ENCODE measurements around the gene FUT8. TPM values are rescaled to one million over a fixed set of nuclear protein-coding genes. Genes with fewer than 3 reads are reported as not detected.

The FUT8 gene
- total RNA-seq, 1 experiment from 2014 or later: 42.3 TPM

DNA sequence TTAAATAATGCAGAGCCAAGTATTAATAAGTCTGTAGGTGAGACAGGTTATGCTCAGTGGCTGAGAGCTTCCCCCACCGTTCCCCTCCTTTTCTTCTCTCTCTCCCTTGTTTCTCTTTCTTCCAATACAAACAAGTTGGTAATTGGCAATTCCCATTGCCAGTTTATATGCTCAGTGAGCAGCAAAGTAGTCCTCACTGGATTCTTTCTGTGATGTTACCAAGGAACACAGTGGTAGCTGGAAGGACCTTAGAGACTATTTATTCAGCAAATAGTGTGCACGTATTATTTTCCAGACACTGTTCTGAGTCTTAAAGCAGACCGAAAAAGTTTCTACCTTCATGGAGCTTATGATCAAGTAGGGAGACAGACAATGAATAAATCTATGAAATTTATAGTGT, 344.4 kb downstream of the FUT8 start:
- no peaks in the 10 kb centered on the region for H3K9me3 ChIP-seq (ENCODE audit: control insufficient read depth in 1 of 2, insufficient read depth in 1 of 2, low read depth in 1 of 2, low read length in 2 of 2)
- RAD21 ChIA-PET (ENCODE audit: low non-redundant PET in 1 of 2, low total read pairs in 2 of 2, uncharacterized antibody in 2 of 2, unreplicated experiment in 2 of 2): no interaction called here
- H2AFZ ChIP-seq (ENCODE audit: low read depth, low read length, poor library complexity, severe bottlenecking): no peak overlapping the region
- H3K27me3 ChIP-seq (ENCODE audit: insufficient read depth, low read length): no peaks in the 10 kb centered on the region
- H3K27ac ChIP-seq (ENCODE audit: low read depth, low read length): no peak overlapping the region
- H3K9me2 ChIP-seq (ENCODE audit: insufficient read depth): no peaks in the 10 kb centered on the region
- CTCF ChIA-PET: no interaction called here
- no peak for DNase-seq (ENCODE audit: low read depth, low spot score)
- no TSS peak for BruUV-seq (replicated peaks)
- no peak for ATAC-seq
- no peaks in the 10 kb centered on the region for H3K79me2 ChIP-seq (ENCODE audit: insufficient read depth, low read length)
- H4K20me1 ChIP-seq (ENCODE audit: insufficient read depth): no peaks in the 10 kb centered on the region
- H3K4me1 ChIP-seq (ENCODE audit: control insufficient read depth in 1 of 2, insufficient read depth in 2 of 2, low read length in 2 of 2): no peaks in the 10 kb centered on the region
- no peak overlapping the region for H3K4me3 ChIP-seq (replicated peaks in 1 of 2; ENCODE audit: low read depth in 1 of 2, low read length in 2 of 2)
- TF ChIP-seq SIN3A (IDR thresholded peaks at IDR 0.05; ENCODE audit: low read depth): no peak
- TF ChIP-seq, protein P1, sequence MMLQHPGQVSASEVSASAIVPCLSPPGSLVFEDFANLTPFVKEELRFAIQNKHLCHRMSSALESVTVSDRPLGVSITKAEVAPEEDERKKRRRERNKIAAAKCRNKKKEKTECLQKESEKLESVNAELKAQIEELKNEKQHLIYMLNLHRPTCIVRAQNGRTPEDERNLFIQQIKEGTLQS (IDR thresholded peaks at IDR 0.05): no peak
- TF ChIP-seq, protein P2, sequence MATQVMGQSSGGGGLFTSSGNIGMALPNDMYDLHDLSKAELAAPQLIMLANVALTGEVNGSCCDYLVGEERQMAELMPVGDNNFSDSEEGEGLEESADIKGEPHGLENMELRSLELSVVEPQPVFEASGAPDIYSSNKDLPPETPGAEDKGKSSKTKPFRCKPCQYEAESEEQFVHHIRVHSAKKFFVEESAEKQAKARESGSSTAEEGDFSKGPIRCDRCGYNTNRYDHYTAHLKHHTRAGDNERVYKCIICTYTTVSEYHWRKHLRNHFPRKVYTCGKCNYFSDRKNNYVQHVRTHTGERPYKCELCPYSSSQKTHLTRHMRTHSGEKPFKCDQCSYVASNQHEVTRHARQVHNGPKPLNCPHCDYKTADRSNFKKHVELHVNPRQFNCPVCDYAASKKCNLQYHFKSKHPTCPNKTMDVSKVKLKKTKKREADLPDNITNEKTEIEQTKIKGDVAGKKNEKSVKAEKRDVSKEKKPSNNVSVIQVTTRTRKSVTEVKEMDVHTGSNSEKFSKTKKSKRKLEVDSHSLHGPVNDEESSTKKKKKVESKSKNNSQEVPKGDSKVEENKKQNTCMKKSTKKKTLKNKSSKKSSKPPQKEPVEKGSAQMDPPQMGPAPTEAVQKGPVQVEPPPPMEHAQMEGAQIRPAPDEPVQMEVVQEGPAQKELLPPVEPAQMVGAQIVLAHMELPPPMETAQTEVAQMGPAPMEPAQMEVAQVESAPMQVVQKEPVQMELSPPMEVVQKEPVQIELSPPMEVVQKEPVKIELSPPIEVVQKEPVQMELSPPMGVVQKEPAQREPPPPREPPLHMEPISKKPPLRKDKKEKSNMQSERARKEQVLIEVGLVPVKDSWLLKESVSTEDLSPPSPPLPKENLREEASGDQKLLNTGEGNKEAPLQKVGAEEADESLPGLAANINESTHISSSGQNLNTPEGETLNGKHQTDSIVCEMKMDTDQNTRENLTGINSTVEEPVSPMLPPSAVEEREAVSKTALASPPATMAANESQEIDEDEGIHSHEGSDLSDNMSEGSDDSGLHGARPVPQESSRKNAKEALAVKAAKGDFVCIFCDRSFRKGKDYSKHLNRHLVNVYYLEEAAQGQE (IDR thresholded peaks at IDR 0.05; ENCODE audit: low read depth): no peak
- no peak overlapping the region for H3K9ac ChIP-seq (ENCODE audit: low read length)
- no peak overlapping the region for H3K4me2 ChIP-seq (ENCODE audit: low read length)
- H3K36me3 ChIP-seq (ENCODE audit: control insufficient read depth in 1 of 2, insufficient read depth in 2 of 2, low read length in 2 of 2): no peaks in the 10 kb centered on the region
- intact Hi-C loops (cut with micrococcal nuclease): no loop called here
- POLR2A ChIA-PET: no interaction called here

DNA sequence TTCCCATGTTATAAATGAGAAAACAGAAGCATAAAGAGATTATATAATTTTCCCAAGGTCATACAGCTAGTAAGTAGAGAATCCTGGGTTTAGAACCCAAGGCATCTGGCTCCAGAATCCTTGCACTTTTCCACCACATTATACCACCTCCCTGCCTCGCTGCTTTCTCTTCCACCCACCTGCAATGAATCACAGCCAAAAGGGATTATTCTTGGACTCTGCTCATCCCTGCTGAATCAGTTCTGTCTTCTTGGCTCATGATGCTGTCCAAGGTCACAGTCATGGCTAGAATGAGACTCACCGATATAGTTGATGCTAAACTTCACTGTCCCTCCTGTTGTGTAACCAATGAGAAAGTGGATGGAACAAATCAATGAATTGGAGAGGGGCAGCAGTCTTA, 356.6 kb downstream of the FUT8 start:
- Histone ChIP-seq H3K9me2 (ENCODE audit: insufficient read depth) (no peaks in the 10 kb centered on the region), H3K4me3 (replicated peaks in 1 of 2; ENCODE audit: low read depth in 1 of 2, low read length in 2 of 2) (no peak overlapping the region), H3K27ac (ENCODE audit: low read depth, low read length) (no peak overlapping the region), H3K9me3 (ENCODE audit: control insufficient read depth in 1 of 2, insufficient read depth in 1 of 2, low read depth in 1 of 2, low read length in 2 of 2) (no peaks in the 10 kb centered on the region), H3K36me3 (ENCODE audit: control insufficient read depth in 1 of 2, insufficient read depth in 2 of 2, low read length in 2 of 2) (no peaks in the 10 kb centered on the region), H2AFZ (ENCODE audit: low read depth, low read length, poor library complexity, severe bottlenecking) (no peak overlapping the region), H4K20me1 (ENCODE audit: insufficient read depth) (no peaks in the 10 kb centered on the region), H3K4me2 (ENCODE audit: low read length) (no peak overlapping the region), H3K79me2 (ENCODE audit: insufficient read depth, low read length) (no peaks in the 10 kb centered on the region), H3K27me3 (ENCODE audit: insufficient read depth, low read length) (0 out of 2 replicates have a peak, but pooled peaks cover 4% of the 10 kb centered on the region), H3K9ac (ENCODE audit: low read length) (no peak overlapping the region), H3K4me1 (ENCODE audit: control insufficient read depth in 1 of 2, insufficient read depth in 2 of 2, low read length in 2 of 2) (no peaks in the 10 kb centered on the region)
- DNase-seq (ENCODE audit: low read depth, low spot score) (no peak), ATAC-seq (no peak)
- intact Hi-C loops (cut with micrococcal nuclease): no loop called here
- ChIA-PET CTCF (no interaction called here), POLR2A (no interaction called here), RAD21 (ENCODE audit: low non-redundant PET in 1 of 2, low total read pairs in 2 of 2, uncharacterized antibody in 2 of 2, unreplicated experiment in 2 of 2) (no interaction called here)
- no TSS peak for BruUV-seq (replicated peaks)
- TF ChIP-seq, protein P3, sequence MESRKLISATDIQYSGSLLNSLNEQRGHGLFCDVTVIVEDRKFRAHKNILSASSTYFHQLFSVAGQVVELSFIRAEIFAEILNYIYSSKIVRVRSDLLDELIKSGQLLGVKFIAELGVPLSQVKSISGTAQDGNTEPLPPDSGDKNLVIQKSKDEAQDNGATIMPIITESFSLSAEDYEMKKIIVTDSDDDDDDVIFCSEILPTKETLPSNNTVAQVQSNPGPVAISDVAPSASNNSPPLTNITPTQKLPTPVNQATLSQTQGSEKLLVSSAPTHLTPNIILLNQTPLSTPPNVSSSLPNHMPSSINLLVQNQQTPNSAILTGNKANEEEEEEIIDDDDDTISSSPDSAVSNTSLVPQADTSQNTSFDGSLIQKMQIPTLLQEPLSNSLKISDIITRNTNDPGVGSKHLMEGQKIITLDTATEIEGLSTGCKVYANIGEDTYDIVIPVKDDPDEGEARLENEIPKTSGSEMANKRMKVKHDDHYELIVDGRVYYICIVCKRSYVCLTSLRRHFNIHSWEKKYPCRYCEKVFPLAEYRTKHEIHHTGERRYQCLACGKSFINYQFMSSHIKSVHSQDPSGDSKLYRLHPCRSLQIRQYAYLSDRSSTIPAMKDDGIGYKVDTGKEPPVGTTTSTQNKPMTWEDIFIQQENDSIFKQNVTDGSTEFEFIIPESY (IDR thresholded peaks at IDR 0.05; ENCODE audit: extremely low read depth, insufficient replicate concordance, low read length): no peak
- TF ChIP-seq SP1 (IDR thresholded peaks at IDR 0.05; ENCODE audit: low read depth): no peak
- no peak for TF ChIP-seq EGR1 (IDR thresholded peaks at IDR 0.05; ENCODE audit: low read depth)
- TF ChIP-seq, protein P4, sequence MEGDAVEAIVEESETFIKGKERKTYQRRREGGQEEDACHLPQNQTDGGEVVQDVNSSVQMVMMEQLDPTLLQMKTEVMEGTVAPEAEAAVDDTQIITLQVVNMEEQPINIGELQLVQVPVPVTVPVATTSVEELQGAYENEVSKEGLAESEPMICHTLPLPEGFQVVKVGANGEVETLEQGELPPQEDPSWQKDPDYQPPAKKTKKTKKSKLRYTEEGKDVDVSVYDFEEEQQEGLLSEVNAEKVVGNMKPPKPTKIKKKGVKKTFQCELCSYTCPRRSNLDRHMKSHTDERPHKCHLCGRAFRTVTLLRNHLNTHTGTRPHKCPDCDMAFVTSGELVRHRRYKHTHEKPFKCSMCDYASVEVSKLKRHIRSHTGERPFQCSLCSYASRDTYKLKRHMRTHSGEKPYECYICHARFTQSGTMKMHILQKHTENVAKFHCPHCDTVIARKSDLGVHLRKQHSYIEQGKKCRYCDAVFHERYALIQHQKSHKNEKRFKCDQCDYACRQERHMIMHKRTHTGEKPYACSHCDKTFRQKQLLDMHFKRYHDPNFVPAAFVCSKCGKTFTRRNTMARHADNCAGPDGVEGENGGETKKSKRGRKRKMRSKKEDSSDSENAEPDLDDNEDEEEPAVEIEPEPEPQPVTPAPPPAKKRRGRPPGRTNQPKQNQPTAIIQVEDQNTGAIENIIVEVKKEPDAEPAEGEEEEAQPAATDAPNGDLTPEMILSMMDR (IDR thresholded peaks at IDR 0.05 in 2 of 3, conservative IDR thresholded peaks at IDR 0.05 in 1 of 3; ENCODE audit: borderline replicate concordance in 1 of 3, insufficient read depth in 1 of 3, low read depth in 2 of 3, low read length in 2 of 3): no peak
- TF ChIP-seq, protein P1 (IDR thresholded peaks at IDR 0.05): no peak
- TF ChIP-seq CEBPB (IDR thresholded peaks at IDR 0.05; ENCODE audit: low read depth): no peak
- TF ChIP-seq EZH2phosphoT487 (IDR thresholded peaks at IDR 0.05; ENCODE audit: borderline replicate concordance): no peak
- no peak for TF ChIP-seq ELF1 (IDR thresholded peaks at IDR 0.05; ENCODE audit: borderline replicate concordance, low read depth)
- no peak for TF ChIP-seq EZH2 (IDR thresholded peaks at IDR 0.05)
- TF ChIP-seq YY1 (IDR thresholded peaks at IDR 0.05; ENCODE audit: extremely low read depth, insufficient replicate concordance, low read depth, low read length): no peak

All from HCT116 (cell line).